HCT116 (cell line): ENCODE results near the gene LAMB4. TPM values are rescaled to one million over a fixed set of nuclear protein-coding genes. Genes with fewer than 3 reads are reported as not detected.

ENCODE experiments used
- ATAC-seq: fragments of 200-7000 bp; cut with Tn5 transposase; 2 replicates; pipeline ENCODE4 v1.9.1; 2020; ENCODE audit warnings: mild to moderate bottlenecking, moderate library complexity
- BruUV-seq: library from RNA; stranded (reverse); fragments of 400-500 nt; replicated peaks from 2 replicates; lab custom pipeline; 2021; lab: Mats Ljungman, UMichigan
- CTCF ChIA-PET: fragments of 300-600 bp; sonication (Branson Sonifier 250); formaldehyde crosslinking; loops from one replicate; lab custom pipeline; 2021; ENCODE audit warnings: antibody characterized with exemption; lab: Charles Lee
- POLR2A ChIA-PET: fragments of 300-600, 350-600 bp; sonication (Branson Sonifier 250); formaldehyde crosslinking; loops from one replicate; lab custom pipeline; 2021; ENCODE audit warnings: antibody characterized with exemption; lab: Charles Lee
- RAD21 ChIA-PET, 2 experiments: fragments of 300-600 bp; sonication (Branson Sonifier 250); formaldehyde crosslinking; loops; one replicate each; lab custom pipeline; 2023; ENCODE audit warnings: low total read pairs in 2 of 2; ENCODE audit not compliant: uncharacterized antibody in 2 of 2, unreplicated experiment in 2 of 2, low non-redundant PET in 1 of 2; lab: Charles Lee
- DNase-seq: peaks from one replicate; pipeline ENCODE4 v3.0.0-alpha.2; 2010; ENCODE audit warnings: low read depth, low spot score
- H2AFZ ChIP-seq: fragments of 200-600 bp; shearing (Covaris generic), sonication (generic); 2 replicates; pipeline ENCODE4 v1.6.1; 2017; ENCODE audit warnings: low read depth, mixed run types, mixed read lengths, antibody characterized with exemption, low read length; ENCODE audit not compliant: poor library complexity, severe bottlenecking
- H3K27ac ChIP-seq: 2 replicates; pipeline ENCODE4 v1.5.1; 2012; ENCODE audit warnings: low read depth, low read length
- H3K27me3 ChIP-seq: fragments of 200-600 bp; sonication (generic); 2 replicates; pipeline ENCODE4 v1.6.1; 2016; ENCODE audit warnings: mixed run types, low read length, mixed read lengths; ENCODE audit not compliant: insufficient read depth
- H3K36me3 ChIP-seq, 2 experiments: fragments of 200-500 bp in 1 of 2; fragments of 200-600 bp in 1 of 2; sonication (Bioruptor generic) in 1 of 2; sonication (generic) in 1 of 2; 2 replicates each; pipeline versions ENCODE4 v1.5.1 to v1.6.1; 2014 to 2016; ENCODE audit warnings: low read length in 2 of 2, inconsistent platforms in 1 of 2, mixed read lengths in 1 of 2, mixed run types in 1 of 2; ENCODE audit not compliant: insufficient read depth in 2 of 2, control insufficient read depth in 1 of 2
- H3K4me1 ChIP-seq, 2 experiments: fragments of 200-600 bp in 1 of 2; sonication (generic) in 1 of 2; 2 replicates each; pipeline versions ENCODE4 v1.5.1 to v1.6.1; 2012 to 2017; ENCODE audit warnings: low read length in 2 of 2, inconsistent platforms in 1 of 2, mild to moderate bottlenecking in 1 of 2, mixed read lengths in 1 of 2, mixed run types in 1 of 2, moderate library complexity in 1 of 2; ENCODE audit not compliant: insufficient read depth in 2 of 2, control insufficient read depth in 1 of 2
- H3K4me2 ChIP-seq: fragments of 200-600 bp; sonication (generic); 2 replicates; pipeline ENCODE4 v1.6.1; 2017; ENCODE audit warnings: mixed run types, low read length, mixed read lengths
- H3K4me3 ChIP-seq, 2 experiments: fragments of 200-600 bp in 1 of 2; sonication (generic) in 1 of 2; replicated peaks in 1 of 2; 2 replicates each; pipeline ENCODE4 v1.5.1; 2011 to 2016; ENCODE audit warnings: low read length in 2 of 2, control low read depth in 1 of 2, low read depth in 1 of 2, mild to moderate bottlenecking in 1 of 2, mixed read lengths in 1 of 2, mixed run types in 1 of 2
- H3K79me2 ChIP-seq: fragments of 200-600 bp; sonication (generic); 2 replicates; pipeline ENCODE4 v1.6.1; 2017; ENCODE audit warnings: mild to moderate bottlenecking, mixed run types, low read length, moderate library complexity, mixed read lengths; ENCODE audit not compliant: insufficient read depth
- H3K9ac ChIP-seq: fragments of 200-600 bp; sonication (generic); 2 replicates; pipeline ENCODE4 v1.6.1; 2016; ENCODE audit warnings: low read length, mixed read lengths
- H3K9me2 ChIP-seq: fragments of 200-600 bp; sonication (generic), shearing (Covaris generic); 2 replicates; pipeline ENCODE4 v1.6.1; 2017; ENCODE audit warnings: mixed run types, mild to moderate bottlenecking, moderate library complexity; ENCODE audit not compliant: insufficient read depth
- H3K9me3 ChIP-seq, 2 experiments: fragments of 200-500 bp in 1 of 2; fragments of 200-600 bp in 1 of 2; sonication (Bioruptor generic) in 1 of 2; sonication (generic) in 1 of 2; 2 replicates each; pipeline ENCODE4 v1.6.1; 2014 to 2017; ENCODE audit warnings: low read length in 2 of 2, mixed read lengths in 2 of 2, inconsistent platforms in 1 of 2, low read depth in 1 of 2, mild to moderate bottlenecking in 1 of 2, mixed run types in 1 of 2, moderate library complexity in 1 of 2; ENCODE audit not compliant: control insufficient read depth in 1 of 2, insufficient read depth in 1 of 2
- H4K20me1 ChIP-seq: fragments of 200-600 bp; sonication (generic), shearing (Covaris generic); 2 replicates; pipeline ENCODE4 v1.6.1; 2017; ENCODE audit warnings: mixed run types, mild to moderate bottlenecking, moderate library complexity; ENCODE audit not compliant: insufficient read depth
- CBX3 ChIP-seq: IDR thresholded peaks from 2 replicates; pipeline ENCODE4 v1.6.1; 2012; ENCODE audit warnings: low read depth
- ELF1 ChIP-seq: IDR thresholded peaks from 2 replicates; pipeline ENCODE4 v1.6.1; 2012; ENCODE audit warnings: low read depth, borderline replicate concordance
- EZH2phosphoT487 ChIP-seq: fragments of 200-600 bp; IDR thresholded peaks from 2 replicates; pipeline ENCODE4 v1.6.1; 2018; ENCODE audit warnings: antibody characterized with exemption, borderline replicate concordance
- POLR2AphosphoS5 ChIP-seq: IDR thresholded peaks from 2 replicates; pipeline ENCODE4 v1.6.1; 2011; ENCODE audit warnings: mild to moderate bottlenecking, low read depth, low read length, moderate library complexity
- SP1 ChIP-seq: IDR thresholded peaks from 2 replicates; pipeline ENCODE4 v1.6.1; 2012; ENCODE audit warnings: low read depth
- TCF7L2 ChIP-seq: IDR thresholded peaks from 2 replicates; pipeline ENCODE4 v1.7.0; 2011; ENCODE audit warnings: borderline replicate concordance, inconsistent platforms; ENCODE audit not compliant: insufficient read depth, insufficient read length; ENCODE audit errors: extremely low read depth
- intact Hi-C: fragments of 100-400 bp; cut with micrococcal nuclease; formaldehyde crosslinking; loops from 2 replicates; pipeline ENCODE4 v1.10.0; 2022
- total RNA-seq: library from RNA; stranded (reverse); gene quantifications from one replicate; pipeline ENCODE4 v1.2.1, GENCODE V29; 2021; ENCODE audit not compliant: unreplicated experiment
- TF ChIP-seq, protein P1 (sequence below), 3 experiments: fragments of 200-600 bp in 1 of 3; sonication (generic) in 1 of 3; IDR thresholded peaks in 2 of 3; conservative IDR thresholded peaks in 1 of 3; 2 replicates each; pipeline ENCODE4 v1.5.1; 2012 to 2017; ENCODE audit warnings: low read depth in 2 of 3, low read length in 2 of 3, antibody characterized with exemption in 1 of 3, borderline replicate concordance in 1 of 3, control low read depth in 1 of 3, mild to moderate bottlenecking in 1 of 3, mixed read lengths in 1 of 3, mixed run types in 1 of 3, moderate library complexity in 1 of 3; ENCODE audit not compliant: insufficient read depth in 1 of 3
- TF ChIP-seq, protein P2 (sequence below): IDR thresholded peaks from 2 replicates; pipeline ENCODE4 v1.6.1; 2012
- TF ChIP-seq, protein P3 (sequence below): IDR thresholded peaks from 2 replicates; pipeline ENCODE4 v1.6.1; 2012; ENCODE audit warnings: low read depth

Gene LAMB4
- total RNA-seq, 1 experiment from 2014 or later: not detected

DNA sequence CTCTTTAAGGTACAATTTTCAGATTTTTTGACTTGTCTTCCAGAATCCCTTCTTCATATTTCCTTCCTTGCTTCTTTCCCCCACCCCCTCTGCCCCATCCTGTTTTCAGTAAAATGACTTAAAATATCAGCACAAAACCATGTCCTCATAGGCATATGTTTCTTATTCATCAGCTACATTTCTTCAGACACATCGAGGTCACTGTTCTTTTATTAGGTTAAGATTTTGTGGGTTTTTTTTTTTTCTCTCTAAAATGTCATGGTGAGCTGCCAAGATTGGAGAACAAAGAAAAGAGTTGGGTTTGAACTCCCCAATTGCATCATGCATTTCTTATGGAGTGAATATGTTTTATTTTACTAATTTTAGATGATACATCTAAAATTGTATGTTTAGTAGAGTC lies 35.8 kb downstream of the LAMB4 start:
- Histone ChIP-seq H3K9me2 (no peaks in the 10 kb centered on the region), H3K27ac (no peak overlapping the region), H3K4me1 (no peaks in the 10 kb centered on the region), H3K9ac (no peak overlapping the region), H4K20me1 (no peaks in the 10 kb centered on the region), H3K4me3 (no peak overlapping the region), H2AFZ (no peak overlapping the region), H3K9me3 (no peaks in the 10 kb centered on the region), H3K4me2 (no peak overlapping the region), H3K79me2 (no peaks in the 10 kb centered on the region), H3K27me3 (no peaks in the 10 kb centered on the region), H3K36me3 (no peaks in the 10 kb centered on the region)
- RAD21 ChIA-PET: no interaction called here
- POLR2A ChIA-PET: no interaction called here
- TF ChIP-seq, protein P1, sequence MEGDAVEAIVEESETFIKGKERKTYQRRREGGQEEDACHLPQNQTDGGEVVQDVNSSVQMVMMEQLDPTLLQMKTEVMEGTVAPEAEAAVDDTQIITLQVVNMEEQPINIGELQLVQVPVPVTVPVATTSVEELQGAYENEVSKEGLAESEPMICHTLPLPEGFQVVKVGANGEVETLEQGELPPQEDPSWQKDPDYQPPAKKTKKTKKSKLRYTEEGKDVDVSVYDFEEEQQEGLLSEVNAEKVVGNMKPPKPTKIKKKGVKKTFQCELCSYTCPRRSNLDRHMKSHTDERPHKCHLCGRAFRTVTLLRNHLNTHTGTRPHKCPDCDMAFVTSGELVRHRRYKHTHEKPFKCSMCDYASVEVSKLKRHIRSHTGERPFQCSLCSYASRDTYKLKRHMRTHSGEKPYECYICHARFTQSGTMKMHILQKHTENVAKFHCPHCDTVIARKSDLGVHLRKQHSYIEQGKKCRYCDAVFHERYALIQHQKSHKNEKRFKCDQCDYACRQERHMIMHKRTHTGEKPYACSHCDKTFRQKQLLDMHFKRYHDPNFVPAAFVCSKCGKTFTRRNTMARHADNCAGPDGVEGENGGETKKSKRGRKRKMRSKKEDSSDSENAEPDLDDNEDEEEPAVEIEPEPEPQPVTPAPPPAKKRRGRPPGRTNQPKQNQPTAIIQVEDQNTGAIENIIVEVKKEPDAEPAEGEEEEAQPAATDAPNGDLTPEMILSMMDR (IDR thresholded peaks at IDR 0.05 in 2 of 3, conservative IDR thresholded peaks at IDR 0.05 in 1 of 3; ENCODE audit: borderline replicate concordance in 1 of 3, insufficient read depth in 1 of 3, low read depth in 2 of 3, low read length in 2 of 3): no peak
- TF ChIP-seq CBX3 (no peak), POLR2AphosphoS5 (no peak), TCF7L2 (no peak), ELF1 (no peak), EZH2phosphoT487 (no peak), SP1 (no peak)
- TF ChIP-seq, protein P2, sequence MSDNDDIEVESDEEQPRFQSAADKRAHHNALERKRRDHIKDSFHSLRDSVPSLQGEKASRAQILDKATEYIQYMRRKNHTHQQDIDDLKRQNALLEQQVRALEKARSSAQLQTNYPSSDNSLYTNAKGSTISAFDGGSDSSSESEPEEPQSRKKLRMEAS: no peak
- TF ChIP-seq, protein P3, sequence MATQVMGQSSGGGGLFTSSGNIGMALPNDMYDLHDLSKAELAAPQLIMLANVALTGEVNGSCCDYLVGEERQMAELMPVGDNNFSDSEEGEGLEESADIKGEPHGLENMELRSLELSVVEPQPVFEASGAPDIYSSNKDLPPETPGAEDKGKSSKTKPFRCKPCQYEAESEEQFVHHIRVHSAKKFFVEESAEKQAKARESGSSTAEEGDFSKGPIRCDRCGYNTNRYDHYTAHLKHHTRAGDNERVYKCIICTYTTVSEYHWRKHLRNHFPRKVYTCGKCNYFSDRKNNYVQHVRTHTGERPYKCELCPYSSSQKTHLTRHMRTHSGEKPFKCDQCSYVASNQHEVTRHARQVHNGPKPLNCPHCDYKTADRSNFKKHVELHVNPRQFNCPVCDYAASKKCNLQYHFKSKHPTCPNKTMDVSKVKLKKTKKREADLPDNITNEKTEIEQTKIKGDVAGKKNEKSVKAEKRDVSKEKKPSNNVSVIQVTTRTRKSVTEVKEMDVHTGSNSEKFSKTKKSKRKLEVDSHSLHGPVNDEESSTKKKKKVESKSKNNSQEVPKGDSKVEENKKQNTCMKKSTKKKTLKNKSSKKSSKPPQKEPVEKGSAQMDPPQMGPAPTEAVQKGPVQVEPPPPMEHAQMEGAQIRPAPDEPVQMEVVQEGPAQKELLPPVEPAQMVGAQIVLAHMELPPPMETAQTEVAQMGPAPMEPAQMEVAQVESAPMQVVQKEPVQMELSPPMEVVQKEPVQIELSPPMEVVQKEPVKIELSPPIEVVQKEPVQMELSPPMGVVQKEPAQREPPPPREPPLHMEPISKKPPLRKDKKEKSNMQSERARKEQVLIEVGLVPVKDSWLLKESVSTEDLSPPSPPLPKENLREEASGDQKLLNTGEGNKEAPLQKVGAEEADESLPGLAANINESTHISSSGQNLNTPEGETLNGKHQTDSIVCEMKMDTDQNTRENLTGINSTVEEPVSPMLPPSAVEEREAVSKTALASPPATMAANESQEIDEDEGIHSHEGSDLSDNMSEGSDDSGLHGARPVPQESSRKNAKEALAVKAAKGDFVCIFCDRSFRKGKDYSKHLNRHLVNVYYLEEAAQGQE: no peak
- CTCF ChIA-PET: no interaction called here
- BruUV-seq: no TSS peak
- ATAC-seq: no peak
- intact Hi-C loops: no loop called here
- no peak for DNase-seq
